Stomach smooth muscle (tissue), 2 donors: ENCODE results near the gene POLR3C.
"Not testable (repeated sequence)": the region's sequence is repeated elsewhere in the genome, so short reads cannot be mapped to it uniquely, and the experiment has no call there.

ENCODE experiments used
- H3K27ac ChIP-seq: one replicate; pipeline ENCODE4 v1.7.0; 2013; ENCODE audit warnings: mild to moderate bottlenecking, low read length, inconsistent platforms
- H3K27me3 ChIP-seq, 2 donors: one replicate each; pipeline ENCODE4 v1.7.0; 2013; ENCODE audit warnings: low read length in 2 of 2; ENCODE audit not compliant: insufficient read depth in 2 of 2, control insufficient read depth in 1 of 2
- H3K36me3 ChIP-seq, 2 donors: one replicate each; pipeline ENCODE4 v1.7.0; 2013; ENCODE audit warnings: low read length in 2 of 2; ENCODE audit not compliant: control insufficient read depth in 2 of 2, insufficient read depth in 2 of 2
- H3K4me1 ChIP-seq: one replicate; pipeline ENCODE4 v1.7.0; 2013; ENCODE audit warnings: low read length; ENCODE audit not compliant: control insufficient read depth, insufficient read depth
- H3K4me3 ChIP-seq, 2 donors: one replicate each; pipeline ENCODE4 v1.7.0; 2013; ENCODE audit warnings: low read length in 2 of 2
- H3K9ac ChIP-seq, 2 donors: one replicate each; pipeline ENCODE4 v1.7.0; 2013; ENCODE audit warnings: low read length in 2 of 2, mild to moderate bottlenecking in 1 of 2
- H3K9me3 ChIP-seq, 2 donors: one replicate each; pipeline ENCODE4 v1.7.0; 2013; ENCODE audit warnings: low read length in 2 of 2; ENCODE audit not compliant: control insufficient read depth in 2 of 2
- donor health status: healthy.
- donor health status: Pancreatic carcinoma.

The POLR3C gene, protein sequence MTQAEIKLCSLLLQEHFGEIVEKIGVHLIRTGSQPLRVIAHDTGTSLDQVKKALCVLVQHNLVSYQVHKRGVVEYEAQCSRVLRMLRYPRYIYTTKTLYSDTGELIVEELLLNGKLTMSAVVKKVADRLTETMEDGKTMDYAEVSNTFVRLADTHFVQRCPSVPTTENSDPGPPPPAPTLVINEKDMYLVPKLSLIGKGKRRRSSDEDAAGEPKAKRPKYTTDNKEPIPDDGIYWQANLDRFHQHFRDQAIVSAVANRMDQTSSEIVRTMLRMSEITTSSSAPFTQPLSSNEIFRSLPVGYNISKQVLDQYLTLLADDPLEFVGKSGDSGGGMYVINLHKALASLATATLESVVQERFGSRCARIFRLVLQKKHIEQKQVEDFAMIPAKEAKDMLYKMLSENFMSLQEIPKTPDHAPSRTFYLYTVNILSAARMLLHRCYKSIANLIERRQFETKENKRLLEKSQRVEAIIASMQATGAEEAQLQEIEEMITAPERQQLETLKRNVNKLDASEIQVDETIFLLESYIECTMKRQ

DNA sequence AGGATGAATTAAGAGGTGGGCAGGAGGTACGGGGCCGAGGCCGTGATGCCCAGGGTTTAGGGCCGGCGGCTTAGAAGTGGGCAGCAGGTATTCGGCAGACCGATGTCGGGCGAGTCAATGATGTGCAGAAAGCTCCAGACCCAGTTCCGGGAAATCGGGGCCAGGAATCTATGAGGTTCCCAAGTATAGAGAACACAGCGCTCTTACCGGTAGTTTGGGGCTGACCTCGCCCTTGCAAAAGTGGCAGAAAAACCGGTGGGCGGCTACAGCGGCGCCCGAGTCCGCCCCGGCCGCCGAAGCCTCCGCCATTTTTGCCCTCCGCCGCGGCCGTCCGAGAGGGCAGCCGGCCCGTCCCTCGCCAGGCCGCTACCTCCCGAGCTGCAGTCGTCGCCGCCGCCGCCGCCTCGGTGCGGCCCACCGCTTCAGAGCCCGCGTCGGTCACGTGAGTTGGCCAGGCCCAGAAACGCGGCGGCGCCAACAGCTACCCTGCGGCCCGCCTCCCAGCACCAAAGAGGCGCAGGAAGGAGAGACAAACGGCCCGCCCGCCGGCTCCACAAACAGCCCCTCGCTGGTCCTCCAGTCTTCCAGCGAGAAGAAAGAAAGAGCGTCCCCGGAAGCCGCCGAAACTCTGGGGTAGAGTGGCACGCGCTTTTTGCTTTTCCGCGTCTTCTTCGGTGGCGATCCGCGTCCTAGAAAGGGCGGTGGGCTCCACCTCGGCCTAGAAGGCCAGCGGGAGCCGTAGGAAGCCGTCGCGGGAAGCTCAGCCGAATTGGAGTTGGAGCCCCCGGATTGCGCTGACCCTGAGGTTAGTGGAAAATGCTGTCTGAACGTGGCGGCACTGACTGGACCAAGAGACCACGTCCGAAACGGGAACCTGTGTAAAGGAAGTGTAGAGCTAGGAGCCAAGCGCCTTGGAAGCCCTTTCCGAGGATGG, at the start of gene POLR3C, which contains the start of gene RNF115:
Gene POLR3C, plus strand, starts transcription at position 636 of the 934 bp plus-strand sequence. CDS start 1,577 bp downstream, outside the sequence.
Gene RNF115, minus strand, starts transcription at position 531 of the 934 bp plus-strand sequence. Its CDS starts 222 bp downstream, at position 309.
- Histone ChIP-seq H3K36me3 (peaks cover 19 to 21% of the 10 kb centered on the region in 2 donors), H3K27ac (peak within 1 kb of the TSS; percentile 89)

DNA sequence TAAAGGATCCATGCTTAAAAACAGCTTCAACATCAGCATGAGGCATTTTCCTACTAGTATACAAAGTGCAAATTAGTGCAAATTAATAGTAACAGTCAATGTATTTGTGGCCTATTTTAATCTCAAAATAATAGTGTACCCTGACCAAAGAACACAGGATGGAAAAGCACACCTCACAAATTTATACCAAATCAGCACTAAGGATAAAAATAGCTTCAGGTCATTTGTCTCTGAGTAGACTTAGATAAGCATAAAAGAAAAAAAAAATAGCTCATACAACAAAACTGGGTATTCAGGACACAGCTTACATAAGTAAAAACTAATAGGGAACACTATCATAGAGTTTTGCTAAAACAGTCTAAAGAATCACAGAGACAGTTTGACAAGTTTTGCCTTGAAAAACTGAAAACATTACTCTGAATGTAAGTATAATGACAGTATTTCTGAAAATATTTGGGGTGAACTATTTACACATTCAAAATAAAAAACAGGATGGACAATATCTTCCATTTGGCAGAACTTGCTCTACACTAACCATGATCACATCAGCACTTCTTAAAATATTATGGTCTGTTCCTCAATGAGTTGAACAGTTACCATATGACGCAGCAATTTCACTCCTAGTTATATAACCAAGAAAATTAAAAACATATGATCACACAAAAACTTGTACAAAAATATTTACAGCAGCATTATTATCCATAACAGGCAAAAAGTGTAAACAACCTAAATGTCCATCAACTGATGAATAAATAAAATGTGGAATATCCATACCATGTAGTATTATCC, 46.4 kb upstream of the POLR3C start:
- peaks cover 3% of the 10 kb centered on the region for H3K4me1 ChIP-seq
- no peaks in the 10 kb centered on the region for H3K27me3 ChIP-seq
- no peaks in the 10 kb centered on the region for H3K9me3 ChIP-seq
- no peak overlapping the region for H3K4me3 ChIP-seq
- H3K36me3 ChIP-seq = no peaks in the 10 kb centered on the region
- H3K27ac ChIP-seq = no peak overlapping the region
- no peak overlapping the region for H3K9ac ChIP-seq

More for the DNA sequence above, at the start of gene POLR3C, which contains the start of gene RNF115:
- Histone ChIP-seq H3K4me1 (no peaks in the 10 kb centered on the region), H3K9ac (peak within 1 kb of the TSS; percentile 92 to 96), H3K4me3 (peak within 1 kb of the TSS; percentile 92 to 99), H3K9me3 (no peaks in the 10 kb centered on the region), H3K27me3 (no peaks in the 10 kb centered on the region)

DNA sequence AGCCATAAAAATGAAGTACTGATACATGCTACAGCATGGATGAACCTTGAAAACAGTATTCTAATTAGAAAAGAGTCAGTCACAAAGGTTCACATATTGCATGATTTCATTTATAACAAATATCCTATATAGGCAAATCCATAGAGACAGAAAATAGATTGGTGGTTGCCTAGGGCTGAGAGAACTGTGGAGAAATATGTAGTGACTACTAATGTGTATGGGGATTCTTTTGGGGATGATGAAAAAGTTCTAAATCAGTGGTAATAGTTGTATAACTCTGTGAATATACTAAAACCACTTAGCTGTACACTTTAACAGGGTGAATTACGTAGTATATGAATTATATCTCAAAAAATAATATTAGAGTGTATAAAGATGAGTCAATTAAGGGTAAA, 45.9 kb upstream of the POLR3C start:
- Histone ChIP-seq H3K27me3 (no peaks in the 10 kb centered on the region), H3K27ac (no peak overlapping the region), H3K4me3 (no peak overlapping the region), H3K9me3 (no peaks in the 10 kb centered on the region), H3K36me3 (no peaks in the 10 kb centered on the region), H3K4me1 (peaks cover 3% of the 10 kb centered on the region), H3K9ac (no peak overlapping the region)

DNA sequence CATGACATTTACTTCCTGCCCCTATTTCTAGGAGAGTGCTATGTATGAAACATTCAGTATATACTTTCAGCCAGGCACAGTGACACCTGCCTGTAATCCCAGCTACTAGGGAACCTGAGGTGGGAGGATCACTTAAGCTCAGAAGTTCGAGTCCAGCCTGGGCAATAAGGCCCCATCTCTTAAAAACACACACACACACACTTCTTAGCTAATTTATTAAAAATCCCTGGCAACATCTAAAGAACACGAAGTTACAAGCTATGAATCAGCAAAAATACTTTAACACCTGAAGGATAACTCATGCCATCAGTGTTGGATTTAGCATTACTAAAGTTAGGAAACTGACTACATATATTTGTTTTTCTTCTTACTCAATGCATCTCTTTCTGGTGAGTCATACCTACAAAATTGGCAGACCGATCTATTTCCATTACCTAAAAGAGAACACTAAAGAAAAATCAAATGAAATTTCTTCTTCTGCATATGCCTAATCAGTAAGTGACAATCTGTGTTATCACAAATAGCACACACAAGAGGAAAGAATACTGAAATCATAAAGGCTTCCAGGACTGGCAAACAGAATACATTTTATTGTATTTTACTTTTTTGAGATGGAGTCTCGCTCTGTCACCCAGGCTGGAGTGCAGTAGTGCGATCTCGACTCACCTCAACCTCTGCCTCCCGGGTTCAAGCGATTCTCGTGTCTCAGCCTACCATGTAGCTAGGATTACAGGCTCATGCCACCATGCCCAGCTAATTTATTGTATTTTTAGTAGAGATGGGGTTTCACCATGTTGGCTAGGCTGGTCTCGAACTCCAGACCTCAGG, 41.5 kb upstream of the POLR3C start:
- H3K4me1 ChIP-seq = peaks cover 3% of the 10 kb centered on the region
- H3K27me3 ChIP-seq = no peaks in the 10 kb centered on the region
- no peaks in the 10 kb centered on the region for H3K9me3 ChIP-seq
- H3K36me3 ChIP-seq = no peaks in the 10 kb centered on the region
- H3K9ac ChIP-seq = no peak overlapping the region
- H3K27ac ChIP-seq = peak overlapping the region; percentile 47
- peak overlapping the region; percentile 5 to 64 for H3K4me3 ChIP-seq

DNA sequence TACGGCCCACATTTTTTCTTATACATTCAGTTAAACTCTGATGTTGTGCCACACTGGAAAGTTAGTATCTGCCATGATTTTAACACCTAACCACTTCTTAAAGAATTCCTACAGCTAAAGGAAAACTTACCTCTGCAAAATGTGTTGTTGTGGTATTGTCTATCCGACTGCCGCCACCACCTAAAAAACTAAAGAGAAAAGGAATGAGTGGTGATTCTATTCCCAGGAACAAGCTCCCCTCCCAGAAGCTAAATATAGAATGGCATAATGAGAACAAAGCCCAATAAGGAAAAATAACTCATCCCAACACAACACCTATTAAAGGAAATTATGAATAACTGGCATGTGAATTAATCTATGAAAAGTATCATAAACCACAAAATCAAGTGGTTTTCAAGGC, 39.6 kb upstream of the POLR3C start:
- Histone ChIP-seq H3K27me3 (no peaks in the 10 kb centered on the region), H3K36me3 (peaks cover 0 to 6% of the 10 kb centered on the region in 2 donors), H3K27ac (peak overlapping the region; percentile 56), H3K9ac (peak overlapping the region; percentile 37 to 56), H3K9me3 (no peaks in the 10 kb centered on the region), H3K4me1 (peaks cover 3% of the 10 kb centered on the region), H3K4me3 (peak overlapping the region; percentile 27 to 64)

DNA sequence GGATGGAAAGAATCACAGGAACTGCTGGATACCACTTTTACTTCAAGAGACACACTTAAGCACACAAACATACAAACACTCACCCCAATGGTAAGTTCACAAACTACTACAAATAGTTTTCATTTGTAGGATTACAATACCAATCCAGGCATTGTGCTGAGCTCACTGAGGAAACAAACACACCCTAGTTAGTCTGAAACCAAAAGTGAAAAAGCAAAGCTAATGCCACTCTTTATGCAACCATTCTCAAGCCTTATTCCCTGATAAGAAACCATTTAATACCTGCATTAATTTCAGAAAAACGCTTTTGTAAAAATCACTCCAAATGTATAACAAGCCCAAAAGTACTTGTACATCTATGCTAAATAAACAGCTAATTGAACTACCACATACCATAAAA, 38.5 kb upstream of the POLR3C start:
- no peak overlapping the region for H3K4me3 ChIP-seq
- H3K9me3 ChIP-seq = no peaks in the 10 kb centered on the region
- H3K36me3 ChIP-seq = peaks cover 0 to 6% of the 10 kb centered on the region in 2 donors
- peak overlapping the region; percentile 12 for H3K27ac ChIP-seq
- peaks cover 3% of the 10 kb centered on the region for H3K4me1 ChIP-seq
- H3K27me3 ChIP-seq = no peaks in the 10 kb centered on the region
- H3K9ac ChIP-seq = no peak overlapping the region

DNA sequence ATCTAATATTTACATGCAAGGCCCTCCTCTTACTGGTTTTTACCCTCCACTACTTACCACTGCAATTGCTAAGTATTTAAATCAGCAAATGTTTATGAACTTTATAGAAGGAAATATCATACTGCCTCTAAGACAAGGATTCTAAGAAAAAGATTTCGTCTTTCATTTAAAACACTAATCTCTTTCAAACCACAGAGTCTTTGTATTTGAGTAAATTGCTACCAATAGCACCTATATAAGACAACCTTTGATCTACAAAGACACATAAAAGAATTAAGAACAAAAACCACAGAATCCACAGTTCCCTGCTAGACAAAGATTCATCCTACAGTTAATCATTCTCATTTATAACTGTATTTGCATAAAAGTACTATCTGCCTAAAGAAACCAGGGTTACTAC, 37.7 kb upstream of the POLR3C start:
- H3K36me3 ChIP-seq = peaks cover 0 to 6% of the 10 kb centered on the region in 2 donors
- H3K27me3 ChIP-seq = no peaks in the 10 kb centered on the region
- H3K4me3 ChIP-seq = no peak overlapping the region
- H3K27ac ChIP-seq = no peak overlapping the region
- H3K4me1 ChIP-seq = peaks cover 3% of the 10 kb centered on the region
- no peaks in the 10 kb centered on the region for H3K9me3 ChIP-seq
- H3K9ac ChIP-seq = no peak overlapping the region

DNA sequence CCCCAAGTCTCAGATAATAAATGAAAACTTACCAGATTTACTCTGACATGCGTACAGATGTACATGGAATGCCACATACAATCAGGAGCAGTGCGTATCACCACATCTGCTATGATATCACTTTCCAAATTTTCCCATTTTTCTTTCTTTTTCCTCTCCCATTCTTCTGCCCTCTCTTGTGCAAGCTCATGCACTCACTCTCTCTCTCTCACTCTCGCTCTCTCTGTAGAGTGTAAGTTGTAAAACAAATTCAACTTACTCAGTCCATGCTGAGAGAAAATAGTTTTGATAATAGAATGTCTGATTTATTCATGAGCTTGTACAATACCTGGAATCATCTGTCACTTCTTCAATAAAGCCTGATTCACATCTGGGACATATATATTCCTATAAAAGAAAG, 35.4 kb upstream of the POLR3C start:
- no peak overlapping the region for H3K4me3 ChIP-seq
- H3K27me3 ChIP-seq = no peaks in the 10 kb centered on the region
- no peak overlapping the region for H3K27ac ChIP-seq
- H3K9me3 ChIP-seq = no peaks in the 10 kb centered on the region
- no peak overlapping the region for H3K9ac ChIP-seq
- H3K36me3 ChIP-seq = peaks cover 2 to 6% of the 10 kb centered on the region in 2 donors
- H3K4me1 ChIP-seq = no peaks in the 10 kb centered on the region

DNA sequence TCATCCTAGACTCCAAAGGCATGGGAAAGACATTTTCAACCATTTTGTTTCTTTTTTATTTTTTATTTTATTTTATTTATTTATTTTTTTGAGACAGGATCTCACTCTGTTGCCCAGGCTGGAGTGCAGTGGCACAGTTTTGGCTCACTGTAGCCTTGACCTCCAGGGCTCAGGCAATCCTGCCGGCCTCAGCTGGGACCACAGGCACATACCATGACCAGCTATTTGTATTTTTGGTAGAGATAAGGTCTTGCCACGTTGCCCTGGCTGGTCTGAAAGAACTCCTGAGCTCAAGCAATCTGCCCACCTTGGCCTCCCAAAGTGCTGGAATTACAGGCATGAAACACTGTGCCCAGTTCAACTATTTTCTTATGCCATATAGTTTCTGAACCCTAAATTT, 32.1 kb upstream of the POLR3C start:
- not testable (repeated sequence) for H3K9ac ChIP-seq, H3K4me3 ChIP-seq, H3K9me3 ChIP-seq, H3K4me1 ChIP-seq, H3K27me3 ChIP-seq, H3K36me3 ChIP-seq, H3K27ac ChIP-seq
